Memory B cell (primary cell): ENCODE results near the gene SLC22A15.

Source experiments
- ATAC-seq: fragments of 150-1000 bp; cut with Tn5 transposase; 2 replicates; pipeline ENCODE4 v1.10.0; 2021; ENCODE audit warnings: low read depth, mild to moderate bottlenecking, moderate library complexity
- DNase-seq, 2 donors: peaks; one replicate each; pipeline ENCODE4 v3.0.0; 2022; ENCODE audit warnings: low spot score in 2 of 2
- H3K27ac Mint-ChIP-seq: one replicate; pipeline ENCODE4 v1.8.0; 2022; ENCODE audit warnings: mild to moderate bottlenecking, moderate library complexity, mixed read lengths
- H3K27me3 Mint-ChIP-seq: one replicate; pipeline ENCODE4 v1.8.0; 2022; ENCODE audit warnings: mixed read lengths
- H3K36me3 Mint-ChIP-seq: one replicate; pipeline ENCODE4 v1.8.0; 2022; ENCODE audit warnings: mild to moderate bottlenecking, mixed read lengths
- H3K4me1 Mint-ChIP-seq: one replicate; pipeline ENCODE4 v1.8.0; 2022; ENCODE audit warnings: mixed read lengths
- H3K4me3 Mint-ChIP-seq: one replicate; pipeline ENCODE4 v1.8.0; 2022; ENCODE audit warnings: mild to moderate bottlenecking, moderate library complexity, mixed read lengths
- H3K9me3 Mint-ChIP-seq: one replicate; pipeline ENCODE4 v1.8.0; 2022; ENCODE audit warnings: mixed read lengths

The SLC22A15 gene

GRCh38 chr1:115973154-115973553, 3.2 kb upstream of the SLC22A15 start:
- Mint-ChIP-seq H3K36me3 (no peaks in the 10 kb centered on the region), H3K9me3 (no peaks in the 10 kb centered on the region), H3K4me3 (no peak overlapping the region), H3K27me3 (no peaks in the 10 kb centered on the region), H3K4me1 (peaks cover 10% of the 10 kb centered on the region), H3K27ac (no peak overlapping the region)
- ATAC-seq, result no peak
- DNase-seq, result no peak

GRCh38 chr1:115975569-115976061, 698 bp upstream of the SLC22A15 start:
- Mint-ChIP-seq H3K9me3 (no peaks in the 10 kb centered on the region), H3K27ac (peak overlapping the region; percentile 93), H3K4me3 (peak overlapping the region; percentile 91), H3K4me1 (peaks cover 16% of the 10 kb centered on the region), H3K36me3 (no peaks in the 10 kb centered on the region), H3K27me3 (no peaks in the 10 kb centered on the region)
- DNase-seq (no peak), ATAC-seq (no peak)

- Mint-ChIP-seq H3K27me3 (no peaks in the 10 kb centered on the region), H3K9me3 (no peaks in the 10 kb centered on the region), H3K27ac (peak overlapping the region; percentile 93), H3K36me3 (no peaks in the 10 kb centered on the region), H3K4me1 (peaks cover 20% of the 10 kb centered on the region), H3K4me3 (peak overlapping the region; percentile 91)
- ATAC-seq (no peak), DNase-seq (no peak)
Measured at GRCh38 chr1:115976921-115977498, 697 bp downstream of the SLC22A15 start.

- no peak for DNase-seq
- peak overlapping the region; percentile 93 for H3K27ac Mint-ChIP-seq
- peaks cover 25% of the 10 kb centered on the region for H3K4me1 Mint-ChIP-seq
- H3K27me3 Mint-ChIP-seq, result no peaks in the 10 kb centered on the region
- no peaks in the 10 kb centered on the region for H3K9me3 Mint-ChIP-seq
- peak overlapping the region; percentile 91 for H3K4me3 Mint-ChIP-seq
- H3K36me3 Mint-ChIP-seq, result no peaks in the 10 kb centered on the region
- ATAC-seq, result no peak
Measured at GRCh38 chr1:115977499-115978258, 1.4 kb downstream of the SLC22A15 start.

GRCh38 chr1:115978292-115978941, 2.1 kb downstream of the SLC22A15 start:
- Mint-ChIP-seq H3K27me3 (no peaks in the 10 kb centered on the region), H3K9me3 (no peaks in the 10 kb centered on the region), H3K27ac (peak overlapping the region; percentile 93), H3K4me1 (peaks cover 26% of the 10 kb centered on the region), H3K36me3 (no peaks in the 10 kb centered on the region), H3K4me3 (no peak overlapping the region)
- ATAC-seq (no peak), DNase-seq (no peak)

GRCh38 chr1:115980156-115980555, 3.8 kb downstream of the SLC22A15 start:
- ATAC-seq (no peak), DNase-seq (no peak)
- peaks cover 32% of the 10 kb centered on the region for H3K4me1 Mint-ChIP-seq
- H3K9me3 Mint-ChIP-seq, result no peaks in the 10 kb centered on the region
- H3K36me3 Mint-ChIP-seq, result peaks cover 3% of the 10 kb centered on the region
- H3K4me3 Mint-ChIP-seq, result no peak overlapping the region
- H3K27ac Mint-ChIP-seq, result no peak overlapping the region
- no peaks in the 10 kb centered on the region for H3K27me3 Mint-ChIP-seq

GRCh38 chr1:115980998-115981993, 5.0 kb downstream of the SLC22A15 start:
- no peak overlapping the region for H3K4me3 Mint-ChIP-seq
- H3K27me3 Mint-ChIP-seq, result no peaks in the 10 kb centered on the region
- no peaks in the 10 kb centered on the region for H3K9me3 Mint-ChIP-seq
- peak; percentile 42 for ATAC-seq
- H3K4me1 Mint-ChIP-seq, result peaks cover 32% of the 10 kb centered on the region
- peak overlapping the region; percentile 38 for H3K27ac Mint-ChIP-seq
- DNase-seq, result peak; percentile 15 to 50
- H3K36me3 Mint-ChIP-seq, result peaks cover 4% of the 10 kb centered on the region

GRCh38 chr1:115982400-115982799, 6.1 kb downstream of the SLC22A15 start:
- DNase-seq (no peak), ATAC-seq (peak; percentile 41)
- H3K4me1 Mint-ChIP-seq, result peaks cover 31% of the 10 kb centered on the region
- no peak overlapping the region for H3K4me3 Mint-ChIP-seq
- H3K9me3 Mint-ChIP-seq, result no peaks in the 10 kb centered on the region
- no peaks in the 10 kb centered on the region for H3K27me3 Mint-ChIP-seq
- H3K36me3 Mint-ChIP-seq, result peaks cover 8% of the 10 kb centered on the region
- H3K27ac Mint-ChIP-seq, result no peak overlapping the region

GRCh38 chr1:115983584-115983983, 7.3 kb downstream of the SLC22A15 start:
- H3K27me3 Mint-ChIP-seq, result no peaks in the 10 kb centered on the region
- no peak overlapping the region for H3K4me3 Mint-ChIP-seq
- H3K27ac Mint-ChIP-seq, result no peak overlapping the region
- no peak for DNase-seq
- H3K36me3 Mint-ChIP-seq, result peaks cover 8% of the 10 kb centered on the region
- no peaks in the 10 kb centered on the region for H3K9me3 Mint-ChIP-seq
- ATAC-seq, result no peak
- peaks cover 26% of the 10 kb centered on the region for H3K4me1 Mint-ChIP-seq

GRCh38 chr1:115987623-115988022, 11.3 kb downstream of the SLC22A15 start:
- H3K4me3 Mint-ChIP-seq, result no peak overlapping the region
- DNase-seq (no peak), ATAC-seq (no peak)
- H3K27ac Mint-ChIP-seq, result no peak overlapping the region
- H3K9me3 Mint-ChIP-seq, result no peaks in the 10 kb centered on the region
- peaks cover 19% of the 10 kb centered on the region for H3K4me1 Mint-ChIP-seq
- H3K27me3 Mint-ChIP-seq, result no peaks in the 10 kb centered on the region
- H3K36me3 Mint-ChIP-seq, result peaks cover 10% of the 10 kb centered on the region

GRCh38 chr1:115988953-115989352, 12.6 kb downstream of the SLC22A15 start:
- no peak overlapping the region for H3K4me3 Mint-ChIP-seq
- ATAC-seq, result no peak
- DNase-seq, result no peak
- H3K4me1 Mint-ChIP-seq, result peaks cover 15% of the 10 kb centered on the region
- no peaks in the 10 kb centered on the region for H3K27me3 Mint-ChIP-seq
- peaks cover 21% of the 10 kb centered on the region for H3K36me3 Mint-ChIP-seq
- no peak overlapping the region for H3K27ac Mint-ChIP-seq
- no peaks in the 10 kb centered on the region for H3K9me3 Mint-ChIP-seq

GRCh38 chr1:115989699-115990098, 13.4 kb downstream of the SLC22A15 start:
- no peaks in the 10 kb centered on the region for H3K27me3 Mint-ChIP-seq
- H3K36me3 Mint-ChIP-seq, result peaks cover 22% of the 10 kb centered on the region
- H3K27ac Mint-ChIP-seq, result no peak overlapping the region

GRCh38 chr1:115991909-115992308, 15.6 kb downstream of the SLC22A15 start:
- H3K4me3 Mint-ChIP-seq, result no peak overlapping the region
- ATAC-seq (no peak), DNase-seq (no peak)
- H3K9me3 Mint-ChIP-seq, result no peaks in the 10 kb centered on the region
- H3K36me3 Mint-ChIP-seq, result peaks cover 30% of the 10 kb centered on the region
- H3K27ac Mint-ChIP-seq, result no peak overlapping the region
- H3K4me1 Mint-ChIP-seq, result peaks cover 7% of the 10 kb centered on the region
- no peaks in the 10 kb centered on the region for H3K27me3 Mint-ChIP-seq

More at GRCh38 chr1:115989699-115990098, 13.4 kb downstream of the SLC22A15 start:
- ATAC-seq (no peak), DNase-seq (no peak)
- Mint-ChIP-seq H3K9me3 (no peaks in the 10 kb centered on the region), H3K4me3 (no peak overlapping the region), H3K4me1 (peaks cover 10% of the 10 kb centered on the region)
